ENCODE data around the gene BTN3A1. TPM values are rescaled to one million over a fixed set of nuclear protein-coding genes. Genes with fewer than 3 reads are reported as not detected.
A peak's percentile ranks its signal among the peaks of the same experiment; 100 is the strongest.

BTN3A1 gene
- total and polyA plus RNA-seq, 2 of the 13 experiments (the other 11 are each of a cell fraction or from before 2014, with no cell fraction given) = 13.3 to 14.0 TPM

DNA sequence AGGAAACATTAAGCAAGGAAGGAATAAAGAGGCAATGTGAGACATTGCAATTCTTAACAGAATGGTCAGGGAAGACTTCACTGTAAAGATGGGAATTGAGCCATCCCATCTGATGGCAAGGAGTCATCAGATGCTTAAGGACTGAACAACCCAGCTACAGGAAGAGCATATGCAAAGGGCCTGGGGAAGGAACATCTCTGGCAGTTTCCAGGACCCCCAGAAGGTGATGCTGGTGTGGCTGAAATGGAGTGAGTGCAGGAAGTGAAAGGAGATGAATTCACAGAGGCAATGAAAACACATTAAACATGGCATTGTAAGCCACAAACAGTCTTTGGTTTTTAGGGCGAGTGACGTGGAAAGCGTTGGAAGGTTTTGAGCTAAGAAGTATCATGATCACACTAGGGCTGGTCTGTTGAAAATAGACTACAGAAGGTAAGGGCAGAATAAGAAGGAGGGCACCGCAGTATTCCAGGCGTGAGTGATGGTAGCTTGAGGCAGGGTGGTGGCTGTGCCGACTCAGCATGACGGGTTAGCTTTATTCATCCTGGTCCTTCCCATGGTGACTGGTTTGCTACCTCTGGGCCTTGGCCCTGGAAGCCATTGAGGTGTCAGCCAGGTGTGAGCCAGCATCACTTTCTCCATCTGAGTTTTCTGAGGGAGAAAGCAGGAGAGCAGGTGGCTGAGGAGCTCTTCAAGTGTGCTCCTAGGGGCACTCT, 62.5 kb downstream of the BTN3A1 start:
- Histone ChIP-seq H3K27me3 (ENCODE audit: control insufficient read depth in 1 of 2, insufficient read depth in 2 of 2, low read length in 2 of 2) (no peaks in the 10 kb centered on the region), H3K27ac (ENCODE audit: extremely low read length, insufficient read depth, low read length) (no peak overlapping the region), H3K9ac (ENCODE audit: insufficient read depth, low read depth, low read length) (no peak overlapping the region), H2AFZ (ENCODE audit: low read length) (no peak overlapping the region), H3K4me3 (replicated peaks in 1 of 3; ENCODE audit: insufficient read depth in 1 of 3, low read depth in 2 of 3, low read length in 3 of 3) (no peak overlapping the region), H3K79me2 (ENCODE audit: insufficient read depth, low read length) (peaks cover 4% of the 10 kb centered on the region), H3K4me1 (ENCODE audit: insufficient read depth, low read length) (peaks cover 18% of the 10 kb centered on the region), H3K4me2 (ENCODE audit: low read depth, low read length) (no peak overlapping the region), H3K9me3 (ENCODE audit: low read length) (no peaks in the 10 kb centered on the region), H3K36me3 (replicated peaks in 1 of 2; ENCODE audit: control insufficient read depth in 1 of 2, insufficient read depth in 2 of 2, low read length in 2 of 2) (peaks cover 46 to 69% of the 10 kb centered on the region in 2 experiments), H4K20me1 (ENCODE audit: insufficient read depth, low read length) (no peaks in the 10 kb centered on the region)
- ChIA-PET POLR2A (interaction anchor here (0.9 to 1.2 kb wide), 2 partner anchors 10 to 51 kb away, joined by 3 read pairs; no protein-coding TSS in a partner anchor), CTCF (ENCODE audit: low intra/inter-chr PET ratio, low total read pairs) (no interaction called here)
- DNase-seq (ENCODE audit: low spot score) (no peak), FAIRE-seq (no peak), ATAC-seq (no peak)
- no TSS peak for BruUV-seq (replicated peaks)
- intact Hi-C loops (cut with micrococcal nuclease; ENCODE audit: unreplicated experiment) = no loop called here
- 97% methylated on average over 7 of the region's 7 CpGs for WGBS (ENCODE audit: low lambda C conversion rate)
- in situ Hi-C loops (cut with HindIII; ENCODE audit: extremely low pct_ligation_motif_present, low pct_unique_long_range_greater_than_20kb) = no loop called here
- TF ChIP-seq CC2D1A (CRISPR knock-in tag; IDR thresholded peaks at IDR 0.05) (no peak), HNRNPL (IDR thresholded peaks at IDR 0.05; ENCODE audit: low read depth, low read length) (no peak), MAFK (conservative IDR thresholded peaks at IDR 0.05 in 1 of 2, IDR thresholded peaks at IDR 0.05 in 1 of 2; ENCODE audit: low read length in 2 of 2) (peak; percentile 49 to 66), ZNF484 (CRISPR knock-in tag; IDR thresholded peaks at IDR 0.05; ENCODE audit: borderline replicate concordance, low read depth) (no peak), POGK (CRISPR knock-in tag; conservative IDR thresholded peaks at IDR 0.05) (no peak), ZNF432 (CRISPR knock-in tag; IDR thresholded peaks at IDR 0.05; ENCODE audit: borderline replicate concordance) (no peak), GABPB1 (CRISPR knock-in tag; IDR thresholded peaks at IDR 0.05) (no peak), MED8 (CRISPR knock-in tag; IDR thresholded peaks at IDR 0.05; ENCODE audit: insufficient replicate concordance) (no peak), ZNF570 (CRISPR knock-in tag; IDR thresholded peaks at IDR 0.05; ENCODE audit: borderline replicate concordance) (no peak)
- TF ChIP-seq, protein P1, sequence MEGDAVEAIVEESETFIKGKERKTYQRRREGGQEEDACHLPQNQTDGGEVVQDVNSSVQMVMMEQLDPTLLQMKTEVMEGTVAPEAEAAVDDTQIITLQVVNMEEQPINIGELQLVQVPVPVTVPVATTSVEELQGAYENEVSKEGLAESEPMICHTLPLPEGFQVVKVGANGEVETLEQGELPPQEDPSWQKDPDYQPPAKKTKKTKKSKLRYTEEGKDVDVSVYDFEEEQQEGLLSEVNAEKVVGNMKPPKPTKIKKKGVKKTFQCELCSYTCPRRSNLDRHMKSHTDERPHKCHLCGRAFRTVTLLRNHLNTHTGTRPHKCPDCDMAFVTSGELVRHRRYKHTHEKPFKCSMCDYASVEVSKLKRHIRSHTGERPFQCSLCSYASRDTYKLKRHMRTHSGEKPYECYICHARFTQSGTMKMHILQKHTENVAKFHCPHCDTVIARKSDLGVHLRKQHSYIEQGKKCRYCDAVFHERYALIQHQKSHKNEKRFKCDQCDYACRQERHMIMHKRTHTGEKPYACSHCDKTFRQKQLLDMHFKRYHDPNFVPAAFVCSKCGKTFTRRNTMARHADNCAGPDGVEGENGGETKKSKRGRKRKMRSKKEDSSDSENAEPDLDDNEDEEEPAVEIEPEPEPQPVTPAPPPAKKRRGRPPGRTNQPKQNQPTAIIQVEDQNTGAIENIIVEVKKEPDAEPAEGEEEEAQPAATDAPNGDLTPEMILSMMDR (CRISPR knock-in tag; IDR thresholded peaks at IDR 0.05) = 0 out of 2 replicates have a peak, but pooled peaks have one; percentile 9
- TF ChIP-seq, protein P2, sequence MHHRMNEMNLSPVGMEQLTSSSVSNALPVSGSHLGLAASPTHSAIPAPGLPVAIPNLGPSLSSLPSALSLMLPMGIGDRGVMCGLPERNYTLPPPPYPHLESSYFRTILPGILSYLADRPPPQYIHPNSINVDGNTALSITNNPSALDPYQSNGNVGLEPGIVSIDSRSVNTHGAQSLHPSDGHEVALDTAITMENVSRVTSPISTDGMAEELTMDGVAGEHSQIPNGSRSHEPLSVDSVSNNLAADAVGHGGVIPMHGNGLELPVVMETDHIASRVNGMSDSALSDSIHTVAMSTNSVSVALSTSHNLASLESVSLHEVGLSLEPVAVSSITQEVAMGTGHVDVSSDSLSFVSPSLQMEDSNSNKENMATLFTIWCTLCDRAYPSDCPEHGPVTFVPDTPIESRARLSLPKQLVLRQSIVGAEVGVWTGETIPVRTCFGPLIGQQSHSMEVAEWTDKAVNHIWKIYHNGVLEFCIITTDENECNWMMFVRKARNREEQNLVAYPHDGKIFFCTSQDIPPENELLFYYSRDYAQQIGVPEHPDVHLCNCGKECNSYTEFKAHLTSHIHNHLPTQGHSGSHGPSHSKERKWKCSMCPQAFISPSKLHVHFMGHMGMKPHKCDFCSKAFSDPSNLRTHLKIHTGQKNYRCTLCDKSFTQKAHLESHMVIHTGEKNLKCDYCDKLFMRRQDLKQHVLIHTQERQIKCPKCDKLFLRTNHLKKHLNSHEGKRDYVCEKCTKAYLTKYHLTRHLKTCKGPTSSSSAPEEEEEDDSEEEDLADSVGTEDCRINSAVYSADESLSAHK (CRISPR knock-in tag; IDR thresholded peaks at IDR 0.05; ENCODE audit: borderline replicate concordance) = peak; percentile 76; the same call in 1 of the 2 replicates
- TF ChIP-seq, protein P3, sequence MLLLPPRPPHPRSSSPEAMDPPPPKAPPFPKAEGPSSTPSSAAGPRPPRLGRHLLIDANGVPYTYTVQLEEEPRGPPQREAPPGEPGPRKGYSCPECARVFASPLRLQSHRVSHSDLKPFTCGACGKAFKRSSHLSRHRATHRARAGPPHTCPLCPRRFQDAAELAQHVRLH (CRISPR knock-in tag; IDR thresholded peaks at IDR 0.05; ENCODE audit: borderline replicate concordance, low read depth) = no peak
